Erythroblast (primary cell): ENCODE results near the gene PCF11.

Source experiments
- GATA1 ChIP-seq: IDR thresholded peaks from 2 replicates; pipeline ENCODE4 v1.6.1; 2011; ENCODE audit warnings: low read depth, mild to moderate bottlenecking, control low read depth, low read length, moderate library complexity
- POLR2A ChIP-seq: IDR thresholded peaks from 2 replicates; pipeline ENCODE4 v1.6.1; 2011; ENCODE audit warnings: mild to moderate bottlenecking, low read length

GRCh38 chr11:83140691-83141455 lies 16.1 kb upstream of the PCF11 start:
- TF ChIP-seq POLR2A (no peak), GATA1 (no peak)
